K562 (cell line): ENCODE measurements around the gene CMPK1. TPM values are rescaled to one million over a fixed set of nuclear protein-coding genes. Genes with fewer than 3 reads are reported as not detected.

Source experiments
- ARID2 ChIP-seq: fragments of 450-650 bp; IDR thresholded peaks from 2 replicates; pipeline ENCODE4 v1.6.1; 2017; ENCODE audit warnings: antibody characterized with exemption, mild to moderate bottlenecking
- CHD4 ChIP-seq: fragments of 200-600 bp; sonication (generic); IDR thresholded peaks from 3 replicates; pipeline ENCODE4 v1.6.1; 2012; ENCODE audit warnings: low read depth, mild to moderate bottlenecking, mixed read lengths, low read length, inconsistent platforms; ENCODE audit not compliant: insufficient read depth, insufficient replicate concordance, poor library complexity, severe bottlenecking
- FUS ChIP-seq: fragments of 200-400 bp; formaldehyde crosslinking; optimal IDR thresholded peaks from 2 replicates; pipeline ENCODE3; 2017; ENCODE audit warnings: low read depth, low read length
- HCFC1 ChIP-seq: IDR thresholded peaks from 2 replicates; pipeline ENCODE4 v1.6.1; 2012; ENCODE audit warnings: low read depth, low read length, improper control_type of control experiment
- RFX1 ChIP-seq: fragments of 450-650 bp; IDR thresholded peaks from 2 replicates; pipeline ENCODE4 v1.6.1; 2016; ENCODE audit warnings: mild to moderate bottlenecking, moderate library complexity
- SIRT6 ChIP-seq: IDR thresholded peaks from one replicate; pipeline ENCODE4 v1.6.1; 2012; ENCODE audit warnings: low read depth, mild to moderate bottlenecking, control low read depth, inconsistent platforms, low read length, moderate library complexity
- ZBTB17 ChIP-seq: fragments of 450-650 bp; formaldehyde crosslinking; IDR thresholded peaks from 2 replicates; pipeline ENCODE4 v1.4.0; 2020; ENCODE audit warnings: mild to moderate bottlenecking
- ZC3H8 ChIP-seq: fragments of 450-650 bp; IDR thresholded peaks from 2 replicates; pipeline ENCODE4 v1.6.1; 2017
- ZNF140 ChIP-seq: fragments of 250-450 bp; sonication (Bioruptor Pico); IDR thresholded peaks from 2 replicates; pipeline ENCODE4 v1.8.0; 2021; ENCODE audit warnings: moderate library complexity, mild to moderate bottlenecking, inconsistent platforms
- ZNF316 ChIP-seq: fragments of 450-650 bp; IDR thresholded peaks from 2 replicates; pipeline ENCODE4 v1.6.1; 2016
- ZNF408 ChIP-seq: fragments of 250-450 bp; sonication (Bioruptor Pico); IDR thresholded peaks from 2 replicates; pipeline ENCODE4 v1.4.0; 2020; ENCODE audit warnings: low read depth, mild to moderate bottlenecking, moderate library complexity
- ZNF436 ChIP-seq: fragments of 250-450, 450-650 bp; sonication (Bioruptor Pico); formaldehyde crosslinking; IDR thresholded peaks from 2 replicates; pipeline ENCODE4 v1.7.0; 2020; ENCODE audit warnings: mild to moderate bottlenecking
- polyA plus RNA-seq, 8 experiments: library from polyadenylated mRNA; depleted of rRNA in 4 of 8; stranded (reverse) in 5 of 8; unstranded in 3 of 8; fragments of >200 nt; fragmentation: Nextera tagmentation in 2 of 8; fragmentation: Illumina TruSeq in 1 of 8; extraction: Ambion mirVana in 2 of 8; extraction: Trizol in 1 of 8; gene quantifications; 2 replicates each; pipeline versions ENCODE4 v1.2.1 to v1.2.3, GENCODE V29; 2011 to 2014; ENCODE audit warnings: inconsistent platforms in 1 of 8, missing spikeins in 1 of 8
- total RNA-seq, 7 experiments: library from RNA; depleted of rRNA in 6 of 7; stranded (reverse); fragments of >200 nt in 6 of 7; fragmentation: Illumina TruSeq in 2 of 7; extraction: Trizol in 2 of 7; gene quantifications; 2 replicates each; pipeline versions ENCODE4 v1.2.1 to v1.2.3, GENCODE V29; 2011 to 2021; ENCODE audit warnings: low replicate concordance in 1 of 7
- TF ChIP-seq, protein P1 (sequence below): IDR thresholded peaks from 2 replicates; pipeline ENCODE4 v1.6.1; 2016; ENCODE audit warnings: missing genetic modification characterization, missing compliant biosample characterization
- TF ChIP-seq, protein P2 (sequence below): fragments of 150-350 bp; conservative IDR thresholded peaks from 2 replicates; pipeline ENCODE4 v1.6.1; 2014; ENCODE audit warnings: low read length
- TF ChIP-seq, protein P3 (sequence below), 2 experiments: fragments of 450-650 bp; formaldehyde crosslinking in 1 of 2; IDR thresholded peaks; 2 replicates each; pipeline versions ENCODE4 v1.4.0 to v1.6.1; 2014 to 2020; ENCODE audit warnings: mild to moderate bottlenecking in 2 of 2, borderline replicate concordance in 1 of 2, low read depth in 1 of 2
- TF ChIP-seq, protein P4 (sequence below): fragments of 250-450 bp; sonication (Bioruptor Pico); IDR thresholded peaks from 2 replicates; pipeline ENCODE4 v1.8.0; 2021; ENCODE audit warnings: moderate library complexity, mild to moderate bottlenecking, inconsistent platforms

The CMPK1 gene
- total and polyA plus RNA-seq, 9 of the 15 experiments (the other 6 are each of a cell fraction or from before 2014, with no cell fraction given): 54.5 to 197 (median 116) TPM

DNA sequence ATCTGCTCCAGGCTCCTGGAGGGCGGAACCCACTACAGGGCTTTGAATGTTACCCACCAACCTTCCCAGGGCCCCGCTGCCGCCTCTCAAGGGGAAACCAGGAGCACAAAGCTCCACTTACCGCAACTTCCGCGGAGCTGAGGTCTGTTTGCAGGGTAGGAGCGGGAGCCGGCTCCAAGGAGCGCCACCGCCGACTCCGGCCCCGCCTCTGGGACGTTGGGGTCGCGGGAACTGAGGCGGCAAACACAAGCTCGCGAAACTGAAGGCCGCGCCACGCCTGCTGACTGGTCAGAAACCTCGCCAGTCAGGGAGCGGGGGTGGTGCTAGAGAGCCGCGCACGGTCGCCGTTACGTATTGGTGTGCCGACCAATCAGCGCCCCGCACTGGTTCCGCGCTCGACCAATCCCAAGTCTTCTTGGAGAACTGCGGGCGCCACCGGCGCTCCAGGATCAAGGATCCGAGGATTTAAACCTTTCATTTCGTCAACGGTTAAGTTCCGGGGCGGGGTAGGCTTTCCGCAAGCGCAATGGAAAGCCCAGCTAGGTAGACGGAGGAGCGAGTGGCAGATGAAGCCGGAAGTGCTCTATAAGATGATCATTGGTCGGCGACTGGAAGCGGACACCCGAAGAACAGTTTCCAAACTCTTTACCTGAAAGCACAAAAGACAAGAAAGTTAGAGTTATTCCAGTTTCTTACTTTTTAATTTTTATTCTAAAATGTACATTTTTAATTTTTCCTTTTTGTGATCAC is 19.5 kb upstream of the CMPK1 start, which contains the start of gene STIL (continued):
- TF ChIP-seq CHD4: no peak
- TF ChIP-seq ZC3H8: no peak
- TF ChIP-seq ZNF408 (CRISPR knock-in tag): no peak
- TF ChIP-seq SIRT6: no peak
- TF ChIP-seq RFX1: no peak
- TF ChIP-seq, protein P1, sequence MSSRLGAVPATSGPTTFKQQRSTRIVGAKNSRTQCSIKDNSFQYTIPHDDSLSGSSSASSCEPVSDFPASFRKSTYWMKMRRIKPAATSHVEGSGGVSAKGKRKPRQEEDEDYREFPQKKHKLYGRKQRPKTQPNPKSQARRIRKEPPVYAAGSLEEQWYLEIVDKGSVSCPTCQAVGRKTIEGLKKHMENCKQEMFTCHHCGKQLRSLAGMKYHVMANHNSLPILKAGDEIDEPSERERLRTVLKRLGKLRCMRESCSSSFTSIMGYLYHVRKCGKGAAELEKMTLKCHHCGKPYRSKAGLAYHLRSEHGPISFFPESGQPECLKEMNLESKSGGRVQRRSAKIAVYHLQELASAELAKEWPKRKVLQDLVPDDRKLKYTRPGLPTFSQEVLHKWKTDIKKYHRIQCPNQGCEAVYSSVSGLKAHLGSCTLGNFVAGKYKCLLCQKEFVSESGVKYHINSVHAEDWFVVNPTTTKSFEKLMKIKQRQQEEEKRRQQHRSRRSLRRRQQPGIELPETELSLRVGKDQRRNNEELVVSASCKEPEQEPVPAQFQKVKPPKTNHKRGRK (tag): no peak
- TF ChIP-seq ZNF436 (CRISPR knock-in tag): no peak
- TF ChIP-seq ZNF140 (CRISPR knock-in tag): no peak
- peak; percentile 47; the same call in 1 of the 2 replicates for TF ChIP-seq HCFC1
- TF ChIP-seq, protein P2, sequence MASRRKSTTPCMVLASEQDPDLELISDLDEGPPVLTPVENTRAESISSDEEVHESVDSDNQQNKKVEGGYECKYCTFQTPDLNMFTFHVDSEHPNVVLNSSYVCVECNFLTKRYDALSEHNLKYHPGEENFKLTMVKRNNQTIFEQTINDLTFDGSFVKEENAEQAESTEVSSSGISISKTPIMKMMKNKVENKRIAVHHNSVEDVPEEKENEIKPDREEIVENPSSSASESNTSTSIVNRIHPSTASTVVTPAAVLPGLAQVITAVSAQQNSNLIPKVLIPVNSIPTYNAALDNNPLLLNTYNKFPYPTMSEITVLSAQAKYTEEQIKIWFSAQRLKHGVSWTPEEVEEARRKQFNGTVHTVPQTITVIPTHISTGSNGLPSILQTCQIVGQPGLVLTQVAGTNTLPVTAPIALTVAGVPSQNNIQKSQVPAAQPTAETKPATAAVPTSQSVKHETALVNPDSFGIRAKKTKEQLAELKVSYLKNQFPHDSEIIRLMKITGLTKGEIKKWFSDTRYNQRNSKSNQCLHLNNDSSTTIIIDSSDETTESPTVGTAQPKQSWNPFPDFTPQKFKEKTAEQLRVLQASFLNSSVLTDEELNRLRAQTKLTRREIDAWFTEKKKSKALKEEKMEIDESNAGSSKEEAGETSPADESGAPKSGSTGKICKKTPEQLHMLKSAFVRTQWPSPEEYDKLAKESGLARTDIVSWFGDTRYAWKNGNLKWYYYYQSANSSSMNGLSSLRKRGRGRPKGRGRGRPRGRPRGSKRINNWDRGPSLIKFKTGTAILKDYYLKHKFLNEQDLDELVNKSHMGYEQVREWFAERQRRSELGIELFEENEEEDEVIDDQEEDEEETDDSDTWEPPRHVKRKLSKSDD: no peak
- TF ChIP-seq, protein P3, sequence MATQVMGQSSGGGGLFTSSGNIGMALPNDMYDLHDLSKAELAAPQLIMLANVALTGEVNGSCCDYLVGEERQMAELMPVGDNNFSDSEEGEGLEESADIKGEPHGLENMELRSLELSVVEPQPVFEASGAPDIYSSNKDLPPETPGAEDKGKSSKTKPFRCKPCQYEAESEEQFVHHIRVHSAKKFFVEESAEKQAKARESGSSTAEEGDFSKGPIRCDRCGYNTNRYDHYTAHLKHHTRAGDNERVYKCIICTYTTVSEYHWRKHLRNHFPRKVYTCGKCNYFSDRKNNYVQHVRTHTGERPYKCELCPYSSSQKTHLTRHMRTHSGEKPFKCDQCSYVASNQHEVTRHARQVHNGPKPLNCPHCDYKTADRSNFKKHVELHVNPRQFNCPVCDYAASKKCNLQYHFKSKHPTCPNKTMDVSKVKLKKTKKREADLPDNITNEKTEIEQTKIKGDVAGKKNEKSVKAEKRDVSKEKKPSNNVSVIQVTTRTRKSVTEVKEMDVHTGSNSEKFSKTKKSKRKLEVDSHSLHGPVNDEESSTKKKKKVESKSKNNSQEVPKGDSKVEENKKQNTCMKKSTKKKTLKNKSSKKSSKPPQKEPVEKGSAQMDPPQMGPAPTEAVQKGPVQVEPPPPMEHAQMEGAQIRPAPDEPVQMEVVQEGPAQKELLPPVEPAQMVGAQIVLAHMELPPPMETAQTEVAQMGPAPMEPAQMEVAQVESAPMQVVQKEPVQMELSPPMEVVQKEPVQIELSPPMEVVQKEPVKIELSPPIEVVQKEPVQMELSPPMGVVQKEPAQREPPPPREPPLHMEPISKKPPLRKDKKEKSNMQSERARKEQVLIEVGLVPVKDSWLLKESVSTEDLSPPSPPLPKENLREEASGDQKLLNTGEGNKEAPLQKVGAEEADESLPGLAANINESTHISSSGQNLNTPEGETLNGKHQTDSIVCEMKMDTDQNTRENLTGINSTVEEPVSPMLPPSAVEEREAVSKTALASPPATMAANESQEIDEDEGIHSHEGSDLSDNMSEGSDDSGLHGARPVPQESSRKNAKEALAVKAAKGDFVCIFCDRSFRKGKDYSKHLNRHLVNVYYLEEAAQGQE (IDR thresholded peaks at IDR 0.05; ENCODE audit: borderline replicate concordance): no peak
- TF ChIP-seq, protein P3 (CRISPR knock-in tag; IDR thresholded peaks at IDR 0.05; ENCODE audit: low read depth): no peak
- TF ChIP-seq, protein P4, sequence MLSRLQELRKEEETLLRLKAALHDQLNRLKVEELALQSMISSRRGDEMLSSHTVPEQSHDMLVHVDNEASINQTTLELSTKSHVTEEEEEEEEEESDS (CRISPR knock-in tag): no peak
- TF ChIP-seq ARID2: no peak
- no peak for TF ChIP-seq ZBTB17 (CRISPR knock-in tag)
- TF ChIP-seq ZNF316: peak; percentile 97
- TF ChIP-seq FUS: no peak
